OCI-LY7 (cell line): ENCODE results near the gene FAM187B. TPM values are rescaled to one million over a fixed set of nuclear protein-coding genes. Genes with fewer than 3 reads are reported as not detected.

Experiments used
- BruUV-seq: library from RNA; stranded (reverse); fragments of 400-500 nt; replicated peaks from 2 replicates; lab custom pipeline; 2021; lab: Mats Ljungman, UMichigan
- CTCF ChIA-PET: fragments of 300-600 bp; sonication (Branson Sonifier 250); formaldehyde crosslinking; loops from one replicate; lab custom pipeline; 2022; ENCODE audit warnings: antibody characterized with exemption; ENCODE audit not compliant: unreplicated experiment; lab: Charles Lee
- POLR2A ChIA-PET: fragments of 300-600 bp; sonication (Branson Sonifier 250); formaldehyde crosslinking; loops from one replicate; lab custom pipeline; 2022; ENCODE audit warnings: antibody characterized with exemption; lab: Charles Lee
- DNase-seq: peaks from one replicate; pipeline ENCODE4 v3.0.0-alpha.2; 2015; ENCODE audit warnings: low spot score
- H2AFZ ChIP-seq: fragments of 200-600 bp; sonication (generic), shearing (Covaris generic); 2 replicates; pipeline ENCODE4 v1.6.1; 2014; ENCODE audit warnings: mild to moderate bottlenecking, antibody characterized with exemption, low read length, moderate library complexity
- H3K27ac ChIP-seq: fragments of 200-600 bp; sonication (generic); 2 replicates; pipeline ENCODE4 v1.5.1; 2014; ENCODE audit warnings: mixed run types, low read depth, mild to moderate bottlenecking, moderate library complexity, low read length, inconsistent platforms; ENCODE audit not compliant: poor library complexity, severe bottlenecking
- H3K36me3 ChIP-seq: fragments of 200-600 bp; sonication (generic); 2 replicates; pipeline ENCODE4 v1.6.1; 2014; ENCODE audit warnings: mild to moderate bottlenecking, antibody characterized with exemption, low read length, moderate library complexity, mixed read lengths; ENCODE audit not compliant: insufficient read depth
- H3K4me1 ChIP-seq: fragments of 200-600 bp; sonication (generic); 2 replicates; pipeline ENCODE4 v1.5.1; 2014; ENCODE audit warnings: mild to moderate bottlenecking, low read length; ENCODE audit not compliant: insufficient read depth, poor library complexity, severe bottlenecking
- H3K4me2 ChIP-seq: fragments of 200-600 bp; sonication (generic); 2 replicates; pipeline ENCODE4 v1.6.1; 2014; ENCODE audit warnings: mild to moderate bottlenecking, low read length
- H3K4me3 ChIP-seq: fragments of 200-600 bp; sonication (generic); 2 replicates; pipeline ENCODE4 v1.5.1; 2014; ENCODE audit warnings: mild to moderate bottlenecking, low read depth, low read length; ENCODE audit not compliant: poor library complexity, severe bottlenecking
- H3K79me2 ChIP-seq: fragments of 200-600 bp; sonication (generic); 2 replicates; pipeline ENCODE4 v1.6.1; 2016; ENCODE audit warnings: low read depth, mild to moderate bottlenecking, low read length, moderate library complexity, mixed read lengths; ENCODE audit not compliant: insufficient read depth
- H3K9me2 ChIP-seq: fragments of 200-600 bp; sonication (generic); 2 replicates; pipeline ENCODE4 v1.6.1; 2016; ENCODE audit warnings: mild to moderate bottlenecking, low read length, mixed read lengths; ENCODE audit not compliant: insufficient read depth
- H3K9me3 ChIP-seq: fragments of 200-600 bp; sonication (generic); 2 replicates; pipeline ENCODE4 v1.6.1; 2014; ENCODE audit warnings: mild to moderate bottlenecking, mixed run types, low read length, mixed read lengths
- H4K20me1 ChIP-seq: fragments of 200-600 bp; sonication (generic); 2 replicates; pipeline ENCODE4 v1.6.1; 2014; ENCODE audit warnings: mild to moderate bottlenecking, antibody characterized with exemption, low read length, moderate library complexity, mixed read lengths; ENCODE audit not compliant: insufficient read depth
- CTCF ChIP-seq: fragments of 200-600 bp; sonication (generic); conservative IDR thresholded peaks from 2 replicates; pipeline ENCODE4 v1.5.1; 2014; ENCODE audit warnings: mild to moderate bottlenecking, antibody characterized with exemption, low read length, moderate library complexity, mixed read lengths
- EZH2phosphoT487 ChIP-seq: fragments of 200-600 bp; sonication (generic); IDR thresholded peaks from 2 replicates; pipeline ENCODE4 v1.6.1; 2018; ENCODE audit warnings: low read depth, borderline replicate concordance, mild to moderate bottlenecking, mixed run types, antibody characterized with exemption, low read length, moderate library complexity, mixed read lengths
- intact Hi-C: fragments of 100-400 bp; cut with micrococcal nuclease; formaldehyde crosslinking; loops from one replicate; pipeline ENCODE4 v1.10.0; 2022; ENCODE audit not compliant: unreplicated experiment
- total RNA-seq, 2 experiments: library from RNA; depleted of rRNA in 1 of 2; stranded (reverse); fragments of >200 nt in 1 of 2; shearing (Covaris generic) in 1 of 2; gene quantifications; 2 replicates each; pipeline ENCODE4 v1.2.3, GENCODE V29; 2014 to 2022

Gene FAM187B
- total RNA-seq, 2 experiments from 2014 or later: not detected

- POLR2A ChIA-PET: no interaction called here
- peaks cover 9% of the 10 kb centered on the region; the same call in 1 of the 2 replicates for H3K79me2 ChIP-seq
- H3K27ac ChIP-seq: peak overlapping the region; percentile 39
- no peaks in the 10 kb centered on the region for H3K9me2 ChIP-seq
- DNase-seq: no peak
- intact Hi-C loops: loop anchor here (5.0 kb wide), 1 partner anchor 123 kb away; the partner anchor contains the start of gene FXYD7
- H3K9me3 ChIP-seq: no peaks in the 10 kb centered on the region
- H3K4me3 ChIP-seq: no peak overlapping the region
- H3K4me2 ChIP-seq: peak overlapping the region; percentile 18; the same call in 1 of the 2 replicates
- no TSS peak for BruUV-seq
- peaks cover 39% of the 10 kb centered on the region for H3K4me1 ChIP-seq
- H3K36me3 ChIP-seq: peaks cover 61% of the 10 kb centered on the region
- H2AFZ ChIP-seq: no peak overlapping the region
- CTCF ChIA-PET: no interaction called here
- no peaks in the 10 kb centered on the region for H4K20me1 ChIP-seq
- no peak for TF ChIP-seq EZH2phosphoT487
These were observed 36.8 kb upstream of the FAM187B start for GRCh38 chr19:35265126-35265899.

GRCh38 chr19:35264268-35265125 is 36.0 kb upstream of the FAM187B start:
- Histone ChIP-seq H3K9me2 (no peaks in the 10 kb centered on the region), H3K36me3 (peaks cover 63% of the 10 kb centered on the region), H4K20me1 (no peaks in the 10 kb centered on the region), H2AFZ (no peak overlapping the region), H3K9me3 (no peaks in the 10 kb centered on the region), H3K27ac (peak overlapping the region; percentile 39), H3K79me2 (peaks cover 9% of the 10 kb centered on the region; the same call in 1 of the 2 replicates), H3K4me1 (peaks cover 33% of the 10 kb centered on the region), H3K4me2 (peak overlapping the region; percentile 18; the same call in 1 of the 2 replicates), H3K4me3 (no peak overlapping the region)
- CTCF ChIA-PET: no interaction called here
- BruUV-seq: TSS peak; percentile 52
- POLR2A ChIA-PET: interaction anchor here (0.7 kb wide), 1 partner anchor 27 kb away, joined by 3 read pairs; no protein-coding TSS in a partner anchor
- intact Hi-C loops: loop anchor here (5.0 kb wide), 1 partner anchor 122 kb away; the partner anchor contains the start of gene FXYD7
- no peak for TF ChIP-seq EZH2phosphoT487
- no peak for TF ChIP-seq CTCF
- DNase-seq: no peak

- Histone ChIP-seq H3K9me3 (no peaks in the 10 kb centered on the region), H3K79me2 (peaks cover 3% of the 10 kb centered on the region; the same call in 1 of the 2 replicates), H4K20me1 (no peaks in the 10 kb centered on the region), H3K27ac (no peak overlapping the region), H2AFZ (no peak overlapping the region), H3K9me2 (no peaks in the 10 kb centered on the region), H3K36me3 (peaks cover 58% of the 10 kb centered on the region), H3K4me1 (peaks cover 35% of the 10 kb centered on the region), H3K4me3 (no peak overlapping the region), H3K4me2 (no peak overlapping the region)
- no peak for DNase-seq
- POLR2A ChIA-PET: no interaction called here
- intact Hi-C loops: no loop called here
- no TSS peak for BruUV-seq
- CTCF ChIA-PET: no interaction called here
- no peak for TF ChIP-seq CTCF
- TF ChIP-seq EZH2phosphoT487: no peak
These were observed 33.7 kb upstream of the FAM187B start for GRCh38 chr19:35262101-35262761.
